ENCODE results near the gene RBM5. TPM values are rescaled to one million over a fixed set of nuclear protein-coding genes. Genes with fewer than 3 reads are reported as not detected.

RBM5 gene
- total and polyA plus RNA-seq, 5 donors from 2014 or later: 29.6 to 395 (median 37.7) TPM

DNA sequence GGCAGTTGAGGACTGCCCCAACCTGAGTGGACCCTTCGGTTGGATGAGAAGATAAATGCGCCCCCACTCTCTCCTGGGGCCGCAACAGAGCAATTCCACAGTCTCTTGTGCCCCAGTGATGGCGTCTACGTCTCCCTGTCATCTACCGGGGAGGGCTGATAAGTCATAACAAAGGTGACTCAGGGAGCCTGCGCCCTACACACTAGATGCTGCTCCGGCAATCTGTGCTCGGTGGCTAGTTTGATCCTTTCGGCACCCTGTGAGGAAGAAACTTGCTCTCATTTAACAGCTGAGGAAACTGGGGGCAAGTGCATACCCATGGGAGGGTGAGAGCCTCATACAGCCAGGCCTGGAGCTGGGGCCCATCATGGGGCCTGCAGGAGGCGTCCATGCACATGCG, 52.3 kb downstream of the RBM5 start:
- Mint-ChIP-seq H3K4me1 (peaks cover 0 to 8% (median 3%) of the 10 kb centered on the region in 4 donors), H3K9me3 (no peaks in the 10 kb centered on the region), H3K4me3 (no peak overlapping the region), H3K27me3 (peaks cover under 1% of the 10 kb centered on the region), H3K36me3 (no peaks in the 10 kb centered on the region), H3K27ac (no peak overlapping the region)
- no peak for ATAC-seq (ENCODE audit: low read depth in 2 of 2)
- Histone ChIP-seq H3K4me3 (ENCODE audit: low read depth, low read length) (no peak overlapping the region), H3K27ac (ENCODE audit: insufficient read depth, low read length, poor library complexity, severe bottlenecking) (no peak overlapping the region), H3K4me1 (ENCODE audit: control insufficient read depth, insufficient read depth, low read length, poor library complexity, severe bottlenecking) (no peaks in the 10 kb centered on the region), H3K9me3 (ENCODE audit: control insufficient read depth in 2 of 2, low read length in 2 of 2) (no peaks in the 10 kb centered on the region), H3K27me3 (ENCODE audit: control insufficient read depth, insufficient read depth, low read length) (no peaks in the 10 kb centered on the region), H3K36me3 (ENCODE audit: control insufficient read depth, insufficient read depth, low read length) (no peaks in the 10 kb centered on the region)
- no peak for DNase-seq

GRCh38 chr3:50146316-50146901, 57.7 kb downstream of the RBM5 start:
- Histone ChIP-seq H3K36me3 (ENCODE audit: control insufficient read depth, insufficient read depth, low read length) (no peaks in the 10 kb centered on the region), H3K4me1 (ENCODE audit: control insufficient read depth, insufficient read depth, low read length, poor library complexity, severe bottlenecking) (no peaks in the 10 kb centered on the region), H3K27ac (ENCODE audit: insufficient read depth, low read length, poor library complexity, severe bottlenecking) (no peak overlapping the region), H3K9me3 (ENCODE audit: control insufficient read depth in 2 of 2, low read length in 2 of 2) (no peaks in the 10 kb centered on the region), H3K4me3 (ENCODE audit: low read depth, low read length) (no peak overlapping the region), H3K27me3 (ENCODE audit: control insufficient read depth, insufficient read depth, low read length) (no peaks in the 10 kb centered on the region)
- Mint-ChIP-seq H3K4me1 (no peaks in the 10 kb centered on the region), H3K9me3 (peaks cover 0 to 1% (median 0%) of the 10 kb centered on the region in 7 donors), H3K36me3 (no peaks in the 10 kb centered on the region), H3K4me3 (no peak overlapping the region), H3K27ac (no peak overlapping the region), H3K27me3 (peaks cover 19% of the 10 kb centered on the region)
- ATAC-seq (ENCODE audit: low read depth in 2 of 2): no peak
- no peak for DNase-seq

- Mint-ChIP-seq H3K4me1 (no peaks in the 10 kb centered on the region), H3K36me3 (no peaks in the 10 kb centered on the region), H3K4me3 (no peak overlapping the region), H3K27ac (no peak overlapping the region), H3K27me3 (peaks cover 21% of the 10 kb centered on the region), H3K9me3 (peaks cover 0 to 1% (median 0%) of the 10 kb centered on the region in 7 donors)
- ATAC-seq (ENCODE audit: low read depth in 2 of 2): no peak
- no peaks in the 10 kb centered on the region for H3K27me3 ChIP-seq (ENCODE audit: control insufficient read depth, insufficient read depth, low read length)
- H3K4me1 ChIP-seq (ENCODE audit: control insufficient read depth, insufficient read depth, low read length, poor library complexity, severe bottlenecking): no peaks in the 10 kb centered on the region
- no peaks in the 10 kb centered on the region for H3K9me3 ChIP-seq (ENCODE audit: control insufficient read depth in 2 of 2, low read length in 2 of 2)
- H3K27ac ChIP-seq (ENCODE audit: insufficient read depth, low read length, poor library complexity, severe bottlenecking): no peak overlapping the region
- H3K36me3 ChIP-seq (ENCODE audit: control insufficient read depth, insufficient read depth, low read length): no peaks in the 10 kb centered on the region
- DNase-seq: no peak
- no peak overlapping the region for H3K4me3 ChIP-seq (ENCODE audit: low read depth, low read length)
Measured at GRCh38 chr3:50147016-50147415, 58.3 kb downstream of the RBM5 start.

DNA sequence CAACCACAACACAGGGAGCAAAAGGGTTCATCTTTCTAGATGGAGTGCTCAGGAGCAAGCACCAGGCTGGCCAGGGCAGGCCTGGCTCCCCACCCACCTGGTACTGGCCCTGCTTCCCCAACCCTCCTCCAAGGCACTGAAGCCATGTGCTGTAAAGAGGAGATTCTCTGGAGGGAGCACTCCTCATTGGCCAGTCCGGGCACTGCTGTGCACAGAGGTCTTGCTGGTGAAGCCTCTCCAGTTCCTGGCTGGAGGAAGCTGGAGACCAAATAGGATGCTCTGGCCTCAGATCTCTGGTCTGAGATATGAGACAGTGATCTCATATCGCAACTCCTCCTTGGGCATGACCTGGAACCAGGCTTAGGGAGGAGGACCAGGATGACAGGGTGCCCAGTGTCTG, 58.7 kb downstream of the RBM5 start:
- H3K4me3 Mint-ChIP-seq: no peak overlapping the region
- DNase-seq (no peak), ATAC-seq (ENCODE audit: low read depth in 2 of 2) (no peak)
- H3K4me1 ChIP-seq (ENCODE audit: control insufficient read depth, insufficient read depth, low read length, poor library complexity, severe bottlenecking): no peaks in the 10 kb centered on the region
- no peak overlapping the region for H3K27ac Mint-ChIP-seq
- H3K36me3 ChIP-seq (ENCODE audit: control insufficient read depth, insufficient read depth, low read length): no peaks in the 10 kb centered on the region
- H3K4me1 Mint-ChIP-seq: no peaks in the 10 kb centered on the region
- no peaks in the 10 kb centered on the region for H3K36me3 Mint-ChIP-seq
- H3K27me3 Mint-ChIP-seq: peaks cover 24% of the 10 kb centered on the region
- peaks cover 0 to 1% (median 0%) of the 10 kb centered on the region in 7 donors for H3K9me3 Mint-ChIP-seq
- H3K9me3 ChIP-seq (ENCODE audit: control insufficient read depth in 2 of 2, low read length in 2 of 2): no peaks in the 10 kb centered on the region
- no peaks in the 10 kb centered on the region for H3K27me3 ChIP-seq (ENCODE audit: control insufficient read depth, insufficient read depth, low read length)
- H3K27ac ChIP-seq (ENCODE audit: insufficient read depth, low read length, poor library complexity, severe bottlenecking): no peak overlapping the region
- no peak overlapping the region for H3K4me3 ChIP-seq (ENCODE audit: low read depth, low read length)

DNA sequence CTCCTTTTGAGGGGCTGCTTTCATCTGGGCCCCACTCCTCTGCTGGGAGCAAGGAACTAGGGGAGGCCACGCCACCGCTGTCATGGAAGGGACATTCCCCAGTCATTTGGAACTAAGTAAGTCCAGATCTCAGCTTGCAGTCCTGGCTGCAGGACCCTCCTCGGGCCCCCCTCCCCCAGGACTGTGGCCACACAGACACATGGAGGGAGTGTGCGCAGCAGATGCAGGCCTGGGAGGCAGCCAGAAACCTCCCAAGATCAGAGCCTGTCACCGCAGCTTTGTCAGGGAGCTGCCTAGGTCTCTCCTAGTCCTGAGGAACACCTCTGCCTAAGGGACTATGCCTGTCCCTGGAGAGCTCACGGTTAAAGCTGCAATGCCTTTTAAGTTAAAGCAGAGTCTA, 59.1 kb downstream of the RBM5 start:
- H3K4me1 ChIP-seq (ENCODE audit: control insufficient read depth, insufficient read depth, low read length, poor library complexity, severe bottlenecking): no peaks in the 10 kb centered on the region
- H3K36me3 ChIP-seq (ENCODE audit: control insufficient read depth, insufficient read depth, low read length): no peaks in the 10 kb centered on the region
- H3K9me3 ChIP-seq (ENCODE audit: control insufficient read depth in 2 of 2, low read length in 2 of 2): no peaks in the 10 kb centered on the region
- H3K27me3 ChIP-seq (ENCODE audit: control insufficient read depth, insufficient read depth, low read length): no peaks in the 10 kb centered on the region
- no peak overlapping the region for H3K27ac ChIP-seq (ENCODE audit: insufficient read depth, low read length, poor library complexity, severe bottlenecking)
- no peak overlapping the region for H3K4me3 ChIP-seq (ENCODE audit: low read depth, low read length)
- Mint-ChIP-seq H3K4me1 (no peaks in the 10 kb centered on the region), H3K27me3 (peaks cover 28% of the 10 kb centered on the region), H3K36me3 (no peaks in the 10 kb centered on the region), H3K9me3 (peaks cover 0 to 1% (median 0%) of the 10 kb centered on the region in 7 donors), H3K4me3 (no peak overlapping the region), H3K27ac (no peak overlapping the region)
- ATAC-seq (ENCODE audit: low read depth in 2 of 2): no peak
- DNase-seq: no peak

DNA sequence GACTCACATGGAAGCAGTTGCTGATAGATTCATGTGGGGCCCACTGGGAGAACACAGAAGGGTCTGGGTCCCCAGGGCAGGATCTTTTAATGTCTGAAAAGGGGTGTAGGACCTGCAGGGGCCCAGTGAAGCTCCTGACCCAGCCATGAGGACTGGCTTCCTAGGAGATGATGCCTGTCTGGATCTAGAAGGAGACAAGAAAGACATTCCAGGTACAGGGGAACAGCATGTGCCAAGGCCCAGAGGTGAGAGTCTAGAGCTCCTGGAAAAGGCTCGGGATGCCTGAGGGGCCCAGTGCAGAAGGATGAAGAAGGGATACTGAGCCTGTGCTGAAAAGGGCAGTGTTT, 61.7 kb downstream of the RBM5 start:
- no peaks in the 10 kb centered on the region for H3K36me3 Mint-ChIP-seq
- H3K27ac Mint-ChIP-seq: no peak overlapping the region
- H3K4me3 ChIP-seq (ENCODE audit: low read depth, low read length): no peak overlapping the region
- ATAC-seq (ENCODE audit: low read depth in 2 of 2) (no peak), DNase-seq (no peak)
- no peak overlapping the region for H3K27ac ChIP-seq (ENCODE audit: insufficient read depth, low read length, poor library complexity, severe bottlenecking)
- peaks cover 8% of the 10 kb centered on the region for H3K4me1 ChIP-seq (ENCODE audit: control insufficient read depth, insufficient read depth, low read length, poor library complexity, severe bottlenecking)
- no peak overlapping the region for H3K4me3 Mint-ChIP-seq
- peaks cover 0 to 1% (median 0%) of the 10 kb centered on the region in 7 donors for H3K9me3 Mint-ChIP-seq
- no peaks in the 10 kb centered on the region for H3K36me3 ChIP-seq (ENCODE audit: control insufficient read depth, insufficient read depth, low read length)
- H3K4me1 Mint-ChIP-seq: peaks cover 0 to 10% (median 5%) of the 10 kb centered on the region in 4 donors
- no peaks in the 10 kb centered on the region for H3K9me3 ChIP-seq (ENCODE audit: control insufficient read depth in 2 of 2, low read length in 2 of 2)
- H3K27me3 ChIP-seq (ENCODE audit: control insufficient read depth, insufficient read depth, low read length): peaks cover 11% of the 10 kb centered on the region
- peaks cover 45% of the 10 kb centered on the region for H3K27me3 Mint-ChIP-seq

- Mint-ChIP-seq H3K4me1 (peaks cover 0 to 14% (median 8%) of the 10 kb centered on the region in 4 donors), H3K4me3 (no peak overlapping the region), H3K9me3 (peaks cover 0 to 2% (median 0%) of the 10 kb centered on the region in 7 donors), H3K27me3 (peaks cover 50% of the 10 kb centered on the region), H3K36me3 (no peaks in the 10 kb centered on the region), H3K27ac (no peak overlapping the region)
- no peak for ATAC-seq (ENCODE audit: low read depth in 2 of 2)
- DNase-seq: no peak
- Histone ChIP-seq H3K4me3 (ENCODE audit: low read depth, low read length) (no peak overlapping the region), H3K27ac (ENCODE audit: insufficient read depth, low read length, poor library complexity, severe bottlenecking) (no peak overlapping the region), H3K36me3 (ENCODE audit: control insufficient read depth, insufficient read depth, low read length) (no peaks in the 10 kb centered on the region), H3K9me3 (ENCODE audit: control insufficient read depth in 2 of 2, low read length in 2 of 2) (no peaks in the 10 kb centered on the region), H3K4me1 (ENCODE audit: control insufficient read depth, insufficient read depth, low read length, poor library complexity, severe bottlenecking) (peaks cover 14% of the 10 kb centered on the region), H3K27me3 (ENCODE audit: control insufficient read depth, insufficient read depth, low read length) (peaks cover 11% of the 10 kb centered on the region)
Measured at GRCh38 chr3:50150863-50151686, 62.4 kb downstream of the RBM5 start.

DNA sequence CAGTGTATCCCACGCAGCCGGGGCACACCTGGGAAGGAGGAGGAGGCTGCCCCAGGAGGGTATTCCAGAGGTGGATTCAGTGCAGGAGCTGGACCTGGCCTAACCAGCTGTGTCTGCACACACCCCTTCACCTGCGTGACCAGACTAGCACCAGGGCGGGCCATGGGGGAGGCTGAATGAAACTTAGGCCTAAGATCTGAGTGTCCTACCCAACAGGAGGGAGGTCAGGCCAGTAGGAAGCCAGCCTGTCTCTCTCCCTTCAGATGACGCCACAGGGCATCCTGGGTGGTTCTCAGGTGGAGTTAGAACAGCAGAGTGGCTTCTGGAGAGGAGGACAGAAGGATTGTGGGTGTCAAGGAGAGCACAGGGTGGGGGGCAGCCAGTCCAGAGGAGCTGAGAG, 63.0 kb downstream of the RBM5 start:
- Mint-ChIP-seq H3K27ac (no peak overlapping the region), H3K36me3 (no peaks in the 10 kb centered on the region), H3K27me3 (peaks cover 52% of the 10 kb centered on the region), H3K9me3 (peaks cover 0 to 2% (median 0%) of the 10 kb centered on the region in 7 donors), H3K4me1 (peaks cover 0 to 17% (median 8%) of the 10 kb centered on the region in 4 donors), H3K4me3 (peak overlapping the region in 1 of 4 donors; percentile 10)
- H3K36me3 ChIP-seq (ENCODE audit: control insufficient read depth, insufficient read depth, low read length): no peaks in the 10 kb centered on the region
- H3K9me3 ChIP-seq (ENCODE audit: control insufficient read depth in 2 of 2, low read length in 2 of 2): no peaks in the 10 kb centered on the region
- ATAC-seq (ENCODE audit: low read depth in 2 of 2): no peak
- H3K27me3 ChIP-seq (ENCODE audit: control insufficient read depth, insufficient read depth, low read length): peaks cover 11% of the 10 kb centered on the region
- H3K4me3 ChIP-seq (ENCODE audit: low read depth, low read length): no peak overlapping the region
- no peak for DNase-seq
- H3K4me1 ChIP-seq (ENCODE audit: control insufficient read depth, insufficient read depth, low read length, poor library complexity, severe bottlenecking): peaks cover 14% of the 10 kb centered on the region
- H3K27ac ChIP-seq (ENCODE audit: insufficient read depth, low read length, poor library complexity, severe bottlenecking): no peak overlapping the region
